GM12891 (cell line): ENCODE results near the gene CT45A10.
"Not testable (repeated sequence)": the region's sequence is repeated elsewhere in the genome, so short reads cannot be mapped to it uniquely, and the experiment has no call there.

ENCODE experiments used
- POLR2A ChIP-seq: IDR thresholded peaks from 2 replicates; pipeline ENCODE4 v1.6.1; 2011; ENCODE audit warnings: low read depth, low read length, control low read depth
- TAF1 ChIP-seq: IDR thresholded peaks from 2 replicates; pipeline ENCODE4 v1.6.1; 2011; ENCODE audit warnings: low read depth, low read length, control low read depth

GRCh38 chrX:135888230-135888629 lies 5.0 kb downstream of the CT45A10 start:
- TF ChIP-seq POLR2A, TAF1: not testable (repeated sequence)
